ENCODE results near the gene SPINK8. TPM values are rescaled to one million over a fixed set of nuclear protein-coding genes. Genes with fewer than 3 reads are reported as not detected.
A peak's percentile ranks its signal among the peaks of the same experiment; 100 is the strongest.

SPINK8 gene
- total RNA-seq, 1 donor from 2014 or later, result not detected

DNA sequence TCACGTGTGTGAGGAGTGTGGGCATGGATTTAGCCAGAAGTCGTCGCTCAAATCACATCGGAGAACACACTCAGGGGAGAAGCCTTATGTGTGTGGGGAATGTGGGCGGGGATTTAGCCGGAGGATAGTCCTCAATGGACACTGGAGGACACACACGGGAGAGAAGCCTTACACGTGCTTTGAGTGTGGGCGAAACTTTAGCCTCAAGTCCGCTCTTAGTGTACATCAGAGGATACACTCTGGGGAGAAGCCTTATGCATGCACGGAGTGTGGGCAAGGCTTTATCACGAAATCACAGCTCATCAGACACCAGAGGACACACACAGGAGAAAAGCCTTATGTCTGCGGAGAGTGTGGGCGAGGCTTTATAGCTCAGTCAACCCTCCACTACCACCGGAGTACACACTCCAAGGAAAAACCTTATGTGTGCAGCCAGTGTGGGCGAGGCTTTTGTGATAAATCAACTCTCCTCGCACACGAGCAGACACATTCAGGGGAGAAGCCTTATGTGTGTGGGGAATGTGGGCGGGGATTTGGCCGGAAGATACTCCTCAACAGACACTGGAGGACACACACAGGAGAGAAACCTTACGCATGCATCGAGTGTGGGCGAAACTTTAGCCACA lies 64.4 kb downstream of the SPINK8 start:
- H3K9me3 Mint-ChIP-seq (ENCODE audit: unreplicated experiment), result no peaks in the 10 kb centered on the region
- H3K4me1 Mint-ChIP-seq (ENCODE audit: unreplicated experiment), result no peaks in the 10 kb centered on the region
- peaks cover 22% of the 10 kb centered on the region for H3K36me3 Mint-ChIP-seq (ENCODE audit: unreplicated experiment)
- no peaks in the 10 kb centered on the region for H3K27me3 Mint-ChIP-seq (ENCODE audit: unreplicated experiment)
- peak; percentile 60 for DNase-seq (ENCODE audit: extremely low spot score, unreplicated experiment)
- no peak overlapping the region for H3K27ac Mint-ChIP-seq (ENCODE audit: unreplicated experiment)
- H3K4me3 Mint-ChIP-seq (ENCODE audit: unreplicated experiment), result no peak overlapping the region
- TF ChIP-seq, protein P1, sequence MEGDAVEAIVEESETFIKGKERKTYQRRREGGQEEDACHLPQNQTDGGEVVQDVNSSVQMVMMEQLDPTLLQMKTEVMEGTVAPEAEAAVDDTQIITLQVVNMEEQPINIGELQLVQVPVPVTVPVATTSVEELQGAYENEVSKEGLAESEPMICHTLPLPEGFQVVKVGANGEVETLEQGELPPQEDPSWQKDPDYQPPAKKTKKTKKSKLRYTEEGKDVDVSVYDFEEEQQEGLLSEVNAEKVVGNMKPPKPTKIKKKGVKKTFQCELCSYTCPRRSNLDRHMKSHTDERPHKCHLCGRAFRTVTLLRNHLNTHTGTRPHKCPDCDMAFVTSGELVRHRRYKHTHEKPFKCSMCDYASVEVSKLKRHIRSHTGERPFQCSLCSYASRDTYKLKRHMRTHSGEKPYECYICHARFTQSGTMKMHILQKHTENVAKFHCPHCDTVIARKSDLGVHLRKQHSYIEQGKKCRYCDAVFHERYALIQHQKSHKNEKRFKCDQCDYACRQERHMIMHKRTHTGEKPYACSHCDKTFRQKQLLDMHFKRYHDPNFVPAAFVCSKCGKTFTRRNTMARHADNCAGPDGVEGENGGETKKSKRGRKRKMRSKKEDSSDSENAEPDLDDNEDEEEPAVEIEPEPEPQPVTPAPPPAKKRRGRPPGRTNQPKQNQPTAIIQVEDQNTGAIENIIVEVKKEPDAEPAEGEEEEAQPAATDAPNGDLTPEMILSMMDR (IDR thresholded peaks at IDR 0.05), result no peak

DNA sequence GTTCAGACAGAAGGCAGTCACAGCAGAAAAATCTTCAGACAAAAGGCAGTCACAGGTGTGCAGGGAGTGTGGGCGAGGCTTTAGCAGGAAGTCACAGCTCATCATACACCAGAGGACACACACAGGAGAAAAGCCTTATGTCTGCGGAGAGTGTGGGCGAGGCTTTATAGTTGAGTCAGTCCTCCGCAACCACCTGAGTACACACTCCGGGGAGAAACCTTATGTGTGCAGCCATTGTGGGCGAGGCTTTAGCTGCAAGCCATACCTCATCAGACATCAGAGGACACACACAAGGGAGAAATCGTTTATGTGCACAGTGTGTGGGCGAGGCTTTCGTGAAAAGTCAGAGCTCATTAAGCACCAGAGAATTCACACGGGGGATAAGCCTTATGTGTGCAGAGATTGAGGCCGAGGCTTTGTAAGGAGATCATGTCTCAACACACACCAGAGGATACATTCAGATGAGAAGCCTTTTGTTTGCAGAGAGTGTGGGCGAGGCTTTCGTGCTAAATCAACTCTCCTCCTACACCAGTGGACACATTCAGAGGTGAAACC lies 65.0 kb downstream of the SPINK8 start:
- Mint-ChIP-seq H3K36me3 (ENCODE audit: unreplicated experiment) (peaks cover 23% of the 10 kb centered on the region), H3K9me3 (ENCODE audit: unreplicated experiment) (no peaks in the 10 kb centered on the region), H3K27ac (ENCODE audit: unreplicated experiment) (no peak overlapping the region), H3K4me1 (ENCODE audit: unreplicated experiment) (no peaks in the 10 kb centered on the region), H3K4me3 (ENCODE audit: unreplicated experiment) (no peak overlapping the region), H3K27me3 (ENCODE audit: unreplicated experiment) (no peaks in the 10 kb centered on the region)
- TF ChIP-seq, protein P1 (IDR thresholded peaks at IDR 0.05), result no peak
- DNase-seq (ENCODE audit: extremely low spot score, unreplicated experiment), result peak; percentile 63

DNA sequence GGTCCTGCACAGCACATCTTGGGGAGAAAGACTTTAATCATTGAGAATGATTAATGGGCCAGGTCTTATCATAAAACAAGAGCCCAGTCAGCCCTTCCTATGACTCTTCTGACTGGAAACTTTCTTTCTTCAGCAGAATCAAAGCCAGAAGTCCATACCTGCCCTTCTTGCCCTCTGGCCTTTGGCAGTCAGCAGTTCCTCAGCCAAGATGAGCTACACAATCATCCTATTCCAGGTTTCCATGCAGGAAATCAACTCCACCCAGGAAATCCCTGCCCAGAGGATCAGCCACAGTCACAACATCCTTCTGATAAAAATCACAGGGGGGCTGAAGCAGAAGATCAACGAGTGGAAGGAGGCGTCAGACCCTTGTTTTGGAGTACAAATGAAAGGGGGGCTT lies 65.7 kb downstream of the SPINK8 start:
- DNase-seq (ENCODE audit: extremely low spot score, unreplicated experiment), result peak; percentile 48
- no peaks in the 10 kb centered on the region for H3K9me3 Mint-ChIP-seq (ENCODE audit: unreplicated experiment)
- H3K4me1 Mint-ChIP-seq (ENCODE audit: unreplicated experiment), result no peaks in the 10 kb centered on the region
- TF ChIP-seq, protein P1 (IDR thresholded peaks at IDR 0.05), result no peak
- H3K27me3 Mint-ChIP-seq (ENCODE audit: unreplicated experiment), result no peaks in the 10 kb centered on the region
- H3K4me3 Mint-ChIP-seq (ENCODE audit: unreplicated experiment), result no peak overlapping the region
- peaks cover 23% of the 10 kb centered on the region for H3K36me3 Mint-ChIP-seq (ENCODE audit: unreplicated experiment)
- H3K27ac Mint-ChIP-seq (ENCODE audit: unreplicated experiment), result no peak overlapping the region

DNA sequence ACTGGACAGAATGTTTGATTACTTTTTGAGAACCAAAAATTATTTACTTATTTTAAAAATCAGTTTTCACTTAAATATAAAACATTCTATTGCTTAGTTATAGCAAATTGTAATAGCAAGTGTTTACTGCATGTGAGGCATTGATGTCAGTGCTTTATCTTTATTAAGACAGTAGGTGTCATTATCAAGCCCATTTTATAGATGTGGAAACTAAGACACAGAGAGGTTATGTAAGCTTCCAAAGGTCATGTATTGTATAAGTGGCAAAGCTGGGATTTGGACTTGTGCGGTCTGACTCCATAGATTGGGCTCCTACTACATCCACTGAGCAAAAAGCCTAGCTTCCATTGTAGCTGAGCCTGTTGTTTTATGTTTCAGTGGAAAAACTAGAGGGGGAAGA lies 74.9 kb downstream of the SPINK8 start:
- Mint-ChIP-seq H3K9me3 (ENCODE audit: unreplicated experiment) (peaks cover 8% of the 10 kb centered on the region), H3K36me3 (ENCODE audit: unreplicated experiment) (peaks cover 22% of the 10 kb centered on the region), H3K27ac (ENCODE audit: unreplicated experiment) (no peak overlapping the region), H3K4me3 (ENCODE audit: unreplicated experiment) (no peak overlapping the region), H3K27me3 (ENCODE audit: unreplicated experiment) (no peaks in the 10 kb centered on the region), H3K4me1 (ENCODE audit: unreplicated experiment) (no peaks in the 10 kb centered on the region)
- TF ChIP-seq, protein P1 (IDR thresholded peaks at IDR 0.05), result no peak
- no peak for DNase-seq (ENCODE audit: extremely low spot score, unreplicated experiment)

Small RNA genes within 50 kb of the gene (microRNA-seq; reads per million reads assigned to microRNA genes)
- not detected for gene MIR2115 (ENCODE audit: unreplicated experiment)

Other genes with a start within 250 kb of the SPINK8 start
- 3.5 and 3.8 TPM in 2 replicates for gene CDC25A, start 145.2 kb downstream of the SPINK8 start, total RNA-seq
- not detected in 2 replicates for gene CAMP, start 110.2 kb downstream of the SPINK8 start, total RNA-seq
- gene ZNF589, start 92.6 kb downstream of the SPINK8 start, total RNA-seq, result 11.0 and 11.3 TPM in 2 replicates
- gene NME6, start 32.3 kb downstream of the SPINK8 start, total RNA-seq, result 20.2 and 26.4 TPM in 2 replicates
- not detected in 2 replicates for gene FBXW12, start 38.6 kb upstream of the SPINK8 start, total RNA-seq
- 76.7 and 88.2 TPM in 2 replicates for gene PLXNB1, start 96.4 kb upstream of the SPINK8 start, total RNA-seq
- gene CCDC51, start 106.5 kb upstream of the SPINK8 start, total RNA-seq, result 11.3 and 11.9 TPM in 2 replicates
- gene TMA7, start 106.6 kb upstream of the SPINK8 start, total RNA-seq, result 186 and 198 TPM in 2 replicates
- gene ATRIP, start 113.1 kb upstream of the SPINK8 start, total RNA-seq, result 8.5 and 9.3 TPM in 2 replicates
- gene SHISA5, start 170.5 kb upstream of the SPINK8 start, total RNA-seq, result 203 and 211 TPM in 2 replicates
- 7.1 TPM in 2 replicates for gene PFKFB4, start 223.1 kb upstream of the SPINK8 start, total RNA-seq
- 0.81 and 0.89 TPM in 2 replicates for gene UCN2, start 230.1 kb upstream of the SPINK8 start, total RNA-seq

Data from osteocyte (in vitro differentiated cells).